Neuronal stem cell (in vitro differentiated cells): Measurements from ENCODE around the gene MYH6.

ENCODE experiments used
- DNase-seq: peaks from one replicate; pipeline ENCODE4 v3.0.0-alpha.2; 2013; ENCODE audit warnings: low spot score
- H2AFZ ChIP-seq: one replicate; pipeline ENCODE4 v1.6.1; 2013; ENCODE audit warnings: mild to moderate bottlenecking, low read length, inconsistent platforms
- H2AK5ac ChIP-seq: 2 replicates; pipeline ENCODE4 v1.6.1; 2013; ENCODE audit warnings: low read depth, mild to moderate bottlenecking, inconsistent platforms, low read length, moderate library complexity, mixed read lengths
- H2BK120ac ChIP-seq: 2 replicates; pipeline ENCODE4 v1.6.1; 2013; ENCODE audit warnings: low read depth, mild to moderate bottlenecking, inconsistent platforms, low read length, moderate library complexity, mixed read lengths
- H2BK12ac ChIP-seq: one replicate; pipeline ENCODE4 v1.6.1; 2013; ENCODE audit warnings: low read length, inconsistent platforms
- H2BK15ac ChIP-seq: 2 replicates; pipeline ENCODE4 v1.6.1; 2013; ENCODE audit warnings: mild to moderate bottlenecking, low read length, inconsistent platforms, mixed read lengths
- H2BK5ac ChIP-seq: one replicate; pipeline ENCODE4 v1.6.1; 2013; ENCODE audit warnings: inconsistent platforms, mild to moderate bottlenecking, low read length, moderate library complexity
- H3K14ac ChIP-seq: one replicate; pipeline ENCODE4 v1.6.1; 2013; ENCODE audit warnings: low read length, inconsistent platforms
- H3K18ac ChIP-seq: 2 replicates; pipeline ENCODE4 v1.6.1; 2013; ENCODE audit warnings: low read length, inconsistent platforms
- H3K23ac ChIP-seq: 2 replicates; pipeline ENCODE4 v1.6.1; 2013; ENCODE audit warnings: low read depth, mild to moderate bottlenecking, mixed read lengths, low read length, inconsistent platforms; ENCODE audit not compliant: poor library complexity
- H3K27ac ChIP-seq: replicated peaks from 3 replicates; pipeline ENCODE4 v1.5.1; 2013; ENCODE audit warnings: low read length, inconsistent platforms
- H3K27me3 ChIP-seq, 3 experiments: 2 replicates each; pipeline ENCODE4 v1.6.1; 2013; ENCODE audit warnings: low read length in 3 of 3, mild to moderate bottlenecking in 2 of 3, inconsistent platforms in 1 of 3, low read depth in 1 of 3, mixed read lengths in 1 of 3, moderate library complexity in 1 of 3; ENCODE audit not compliant: control insufficient read depth in 3 of 3, insufficient read depth in 3 of 3
- H3K36me3 ChIP-seq, 2 donors: replicated peaks in 1 of 2; 2 replicates each; pipeline ENCODE4 v1.6.1; 2013; ENCODE audit warnings: low read length in 2 of 2; ENCODE audit not compliant: control insufficient read depth in 2 of 2, insufficient read depth in 2 of 2
- H3K4ac ChIP-seq: 2 replicates; pipeline ENCODE4 v1.6.1; 2013; ENCODE audit warnings: inconsistent platforms, mild to moderate bottlenecking, low read length, moderate library complexity
- H3K4me1 ChIP-seq, 2 donors: 1 replicate in 1 of 2; 2 replicates in 1 of 2; pipeline ENCODE4 v1.6.1; 2013; ENCODE audit warnings: low read length in 2 of 2, low read depth in 1 of 2; ENCODE audit not compliant: control insufficient read depth in 2 of 2, insufficient read depth in 1 of 2
- H3K4me2 ChIP-seq: one replicate; pipeline ENCODE4 v1.6.1; 2013; ENCODE audit warnings: mild to moderate bottlenecking, low read length, inconsistent platforms; ENCODE audit not compliant: insufficient read depth, poor library complexity, severe bottlenecking
- H3K4me3 ChIP-seq, 2 donors: 2 replicates each; pipeline ENCODE4 v1.5.1; 2013; ENCODE audit warnings: low read length in 2 of 2, mild to moderate bottlenecking in 2 of 2, inconsistent platforms in 1 of 2, moderate library complexity in 1 of 2
- H3K79me1 ChIP-seq: one replicate; pipeline ENCODE4 v1.6.1; 2013; ENCODE audit warnings: low read depth, mild to moderate bottlenecking, inconsistent platforms, low read length, moderate library complexity
- H3K9ac ChIP-seq: one replicate; pipeline ENCODE4 v1.6.1; 2013; ENCODE audit warnings: mild to moderate bottlenecking, low read depth, low read length, inconsistent platforms; ENCODE audit not compliant: poor library complexity
- H3K9me3 ChIP-seq, 2 donors: replicated peaks in 1 of 2; 2 replicates each; pipeline versions ENCODE3 to v1.6.1; 2013; ENCODE audit warnings: low read length in 2 of 2, mild to moderate bottlenecking in 2 of 2, inconsistent platforms in 1 of 2, low read depth in 1 of 2, mixed read lengths in 1 of 2, moderate library complexity in 1 of 2; ENCODE audit not compliant: control insufficient read depth in 2 of 2, insufficient read depth in 1 of 2
- H4K8ac ChIP-seq: one replicate; pipeline ENCODE4 v1.6.1; 2013; ENCODE audit warnings: low read depth, mild to moderate bottlenecking, inconsistent platforms, low read length, moderate library complexity
- H4K91ac ChIP-seq: one replicate; pipeline ENCODE4 v1.6.1; 2013; ENCODE audit warnings: low read length, low read depth, mild to moderate bottlenecking, inconsistent platforms; ENCODE audit not compliant: poor library complexity
- WGBS, 2 donors: extraction: QIAGEN DNeasy Blood & Tissue Kit; methylation state at CpG; one replicate each; pipeline ENCODE4 v1.1.7; 2013; ENCODE audit warnings: missing lambda C conversion rate in 2 of 2, mixed read lengths in 1 of 2; ENCODE audit not compliant: insufficient read length in 2 of 2, insufficient replicate concordance in 1 of 2; ENCODE audit errors: extremely low coverage in 2 of 2; 5-methylcytosine and 5-hydroxymethylcytosine counted together

Gene MYH6

GRCh38 chr14:23379366-23380196, 28.5 kb downstream of the MYH6 start:
- Histone ChIP-seq H2BK5ac (no peak overlapping the region), H3K79me1 (no peaks in the 10 kb centered on the region), H3K9ac (no peak overlapping the region), H2BK15ac (peak overlapping the region; percentile 91), H3K23ac (no peak overlapping the region), H3K9me3 (no peaks in the 10 kb centered on the region), H3K4me3 (no peak overlapping the region), H3K36me3 (no peaks in the 10 kb centered on the region), H3K14ac (no peak overlapping the region), H3K4ac (no peak overlapping the region), H3K4me1 (peaks cover 0 to 11% of the 10 kb centered on the region in 2 donors), H2BK120ac (no peak overlapping the region), H3K18ac (no peak overlapping the region), H3K27me3 (peaks cover 0 to 52% (median 0%) of the 10 kb centered on the region in 3 experiments), H2AK5ac (peak overlapping the region; percentile 91), H2AFZ (no peak overlapping the region), H2BK12ac (no peak overlapping the region), H3K27ac (no peak overlapping the region), H4K91ac (no peak overlapping the region), H3K4me2 (no peak overlapping the region), H4K8ac (no peak overlapping the region)
- WGBS, 2 donors = no CpG with 5 or more reads among the region's 12 CpGs
- DNase-seq = peak; percentile 48

GRCh38 chr14:23378612-23379220, 29.4 kb downstream of the MYH6 start:
- no peak overlapping the region for H3K23ac ChIP-seq
- H3K27me3 ChIP-seq = peaks cover 0 to 54% (median 0%) of the 10 kb centered on the region in 3 experiments
- no peaks in the 10 kb centered on the region for H3K79me1 ChIP-seq
- no peak overlapping the region for H4K91ac ChIP-seq
- no peak overlapping the region for H3K14ac ChIP-seq
- no peak overlapping the region for H3K27ac ChIP-seq
- peak overlapping the region; percentile 5 for H3K18ac ChIP-seq
- H3K4ac ChIP-seq = no peak overlapping the region
- no peak overlapping the region for H4K8ac ChIP-seq
- H3K4me2 ChIP-seq = no peak overlapping the region
- no peak overlapping the region for H2BK5ac ChIP-seq
- no peak overlapping the region for H2BK120ac ChIP-seq
- no peak overlapping the region for H2BK12ac ChIP-seq
- peaks cover 0 to 11% of the 10 kb centered on the region in 2 donors for H3K4me1 ChIP-seq
- H3K36me3 ChIP-seq = no peaks in the 10 kb centered on the region
- no peak overlapping the region for H2BK15ac ChIP-seq
- H3K4me3 ChIP-seq = no peak overlapping the region
- no peak overlapping the region for H3K9ac ChIP-seq
- no peak for DNase-seq
- WGBS, 2 donors = no CpG with 5 or more reads among the region's 11 CpGs
- H3K9me3 ChIP-seq = no peaks in the 10 kb centered on the region
- H2AFZ ChIP-seq = no peak overlapping the region
- H2AK5ac ChIP-seq = peak overlapping the region; percentile 91

GRCh38 chr14:23377573-23378563, 30.2 kb downstream of the MYH6 start:
- Histone ChIP-seq H3K4me2 (no peak overlapping the region), H3K9me3 (no peaks in the 10 kb centered on the region)
- WGBS, 2 donors = no CpG with 5 or more reads among the region's 14 CpGs

More at GRCh38 chr14:23377573-23378563, 30.2 kb downstream of the MYH6 start:
- Histone ChIP-seq H3K27ac (no peak overlapping the region), H3K79me1 (no peaks in the 10 kb centered on the region), H3K4me1 (peaks cover 0 to 11% of the 10 kb centered on the region in 2 donors), H3K14ac (peak overlapping the region; percentile 2), H3K27me3 (peaks cover 0 to 59% (median 0%) of the 10 kb centered on the region in 3 experiments), H3K23ac (no peak overlapping the region), H4K91ac (no peak overlapping the region), H2BK15ac (no peak overlapping the region), H3K18ac (peak overlapping the region; percentile 63), H2AFZ (no peak overlapping the region), H2BK120ac (no peak overlapping the region), H3K36me3 (no peaks in the 10 kb centered on the region), H4K8ac (no peak overlapping the region), H2BK5ac (no peak overlapping the region), H2BK12ac (no peak overlapping the region), H3K4ac (no peak overlapping the region), H2AK5ac (peak overlapping the region; percentile 41), H3K9ac (no peak overlapping the region), H3K4me3 (no peak overlapping the region)
- DNase-seq = no peak
